HG02798 (cell line): ENCODE measurements around the gene IFI27L1.
"Not testable (repeated sequence)": the region's sequence is repeated elsewhere in the genome, so short reads cannot be mapped to it uniquely, and the experiment has no call there.

Experiments used
- ATAC-seq: cut with Tn5 transposase; IDR thresholded peaks from one replicate; pipeline ENCODE4 v1.9.1; 2021; ENCODE audit warnings: mild to moderate bottlenecking; ENCODE audit not compliant: unreplicated experiment, poor library complexity

Gene IFI27L1

DNA sequence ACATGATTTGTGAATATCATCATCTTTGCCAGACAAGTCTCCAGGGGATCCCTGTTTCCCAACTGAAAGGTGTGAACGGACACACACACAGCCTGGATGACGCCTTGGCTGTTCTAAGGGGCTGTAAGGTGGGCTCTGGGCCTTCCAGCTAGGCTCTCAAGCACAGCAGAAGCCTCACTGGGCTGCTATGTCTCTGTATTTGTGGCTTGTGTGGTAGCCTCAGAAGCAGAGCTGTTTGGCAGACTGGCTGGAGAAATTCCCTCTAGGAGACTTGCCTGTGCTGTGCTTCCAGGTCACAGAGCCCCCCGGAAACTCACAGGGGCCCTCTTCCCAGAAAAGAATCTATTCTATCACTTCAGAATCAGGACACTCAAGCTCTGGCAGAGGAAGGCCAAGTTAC is 33.5 kb upstream of the IFI27L1 start:
- ATAC-seq = no peak

- no peak for ATAC-seq
Measured at GRCh38 chr14:94048691-94049624, 32.2 kb upstream of the IFI27L1 start.

DNA sequence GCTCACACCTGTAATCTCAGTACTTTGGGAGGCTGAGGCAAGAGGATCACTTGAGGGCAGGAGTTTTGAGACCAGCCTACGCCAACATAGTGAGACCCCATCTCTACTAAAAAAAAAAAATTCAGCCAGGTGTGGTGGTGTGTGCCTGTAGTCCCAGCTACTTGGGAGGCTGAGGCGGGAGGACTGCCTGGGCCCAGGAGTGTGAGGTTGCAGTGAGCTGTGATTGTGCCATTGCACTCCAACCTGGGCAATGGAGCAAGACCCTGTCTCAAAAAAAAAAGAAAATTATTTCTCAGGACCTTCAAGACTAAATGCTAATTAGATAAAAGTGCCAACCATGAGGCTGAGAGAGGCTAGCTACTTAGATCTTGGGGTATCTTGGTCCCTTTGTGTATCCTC is 31.5 kb upstream of the IFI27L1 start:
- no peak for ATAC-seq

GRCh38 chr14:94050231-94050880 is 30.8 kb upstream of the IFI27L1 start:
- no peak for ATAC-seq

- no peak for ATAC-seq
Measured at GRCh38 chr14:94051115-94051514, 30.0 kb upstream of the IFI27L1 start.

DNA sequence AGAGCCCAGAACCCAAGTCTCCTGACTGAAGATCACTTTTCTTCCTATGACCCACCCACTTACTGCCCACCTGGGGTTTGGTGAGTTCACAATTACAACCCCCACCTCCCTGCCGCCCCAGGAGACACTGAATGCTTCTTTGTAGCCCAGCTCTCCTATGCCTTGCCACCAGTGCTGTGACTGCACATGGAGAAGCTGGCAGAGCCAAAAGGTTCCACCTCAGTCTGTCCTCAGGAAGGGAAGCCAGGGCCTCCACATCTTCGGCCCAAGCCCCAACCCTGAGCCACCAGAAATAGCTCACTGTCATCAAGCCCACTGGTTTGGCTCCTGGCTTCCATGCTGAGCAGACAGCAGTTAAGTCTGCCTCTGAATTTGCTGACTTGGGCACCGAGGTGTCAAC is 29.3 kb upstream of the IFI27L1 start:
- no peak for ATAC-seq

DNA sequence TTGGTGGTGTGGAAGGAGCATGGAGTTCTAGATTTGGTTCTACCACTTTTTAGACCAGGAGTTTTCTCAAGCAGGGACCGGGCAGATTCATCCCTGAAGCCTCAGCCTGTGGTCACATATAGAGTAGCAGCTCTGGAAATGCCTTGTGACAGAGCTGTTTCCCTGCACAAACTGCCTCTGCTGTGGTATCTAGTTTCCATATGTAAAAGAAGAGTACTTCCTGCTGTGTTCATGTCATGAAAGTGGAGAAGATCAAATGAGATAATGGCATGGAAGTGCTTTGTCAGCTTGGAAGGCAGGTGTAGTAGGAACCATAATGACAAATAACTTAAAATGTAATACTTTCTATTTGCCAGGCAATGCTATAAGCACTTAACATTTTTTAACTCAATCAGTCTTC is 28.9 kb upstream of the IFI27L1 start:
- ATAC-seq = no peak

GRCh38 chr14:94052662-94053061 is 28.4 kb upstream of the IFI27L1 start:
- ATAC-seq = no peak

GRCh38 chr14:94054401-94054800 is 26.7 kb upstream of the IFI27L1 start:
- ATAC-seq = no peak

DNA sequence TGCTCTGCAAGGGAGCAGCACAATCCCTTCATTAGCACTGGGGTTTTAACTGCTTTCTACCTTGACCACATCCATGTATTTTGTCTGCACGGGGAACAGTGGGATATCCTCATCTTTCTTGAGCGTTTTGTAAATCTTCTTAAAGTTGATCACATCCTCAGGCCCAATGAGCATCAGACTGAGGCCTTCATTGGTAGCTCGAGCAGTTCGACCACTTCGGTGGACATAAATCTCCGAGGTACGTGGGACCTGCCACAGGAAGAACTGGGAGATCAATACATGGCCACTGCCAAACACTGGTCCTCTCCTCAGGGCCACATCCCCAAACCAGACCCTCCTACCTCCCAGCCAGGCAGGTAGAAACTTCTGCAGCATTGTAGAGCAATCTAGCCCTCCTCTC is 26.2 kb upstream of the IFI27L1 start:
- no peak for ATAC-seq

- peak; percentile 87 for ATAC-seq
Measured at GRCh38 chr14:94056579-94057308, 24.4 kb upstream of the IFI27L1 start.

DNA sequence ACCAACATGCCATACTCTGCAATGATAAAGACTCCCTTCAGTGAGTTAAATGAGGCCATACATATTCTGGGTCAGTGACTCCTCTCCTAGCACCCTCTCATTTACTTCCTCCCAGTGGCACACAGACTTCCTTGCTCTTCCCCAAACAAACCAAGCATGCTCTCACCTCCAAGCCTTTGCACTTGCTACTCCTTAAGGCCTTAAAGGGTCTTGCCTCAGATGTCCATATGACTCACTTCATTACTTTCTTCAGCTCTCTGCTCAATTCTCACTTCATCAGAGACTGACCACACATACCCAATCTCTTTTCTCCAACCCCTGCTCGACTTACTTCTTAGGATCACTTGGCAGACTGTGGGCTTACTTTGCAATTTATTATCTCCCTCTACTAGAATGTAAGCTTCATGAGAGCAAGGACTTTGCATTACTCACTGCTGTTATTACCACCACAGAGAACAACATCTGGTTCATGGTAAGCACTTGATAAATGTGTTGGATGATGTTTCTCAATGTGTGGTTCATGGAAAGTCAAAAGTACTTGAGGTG is 22.9 kb upstream of the IFI27L1 start:
- ATAC-seq = no peak

DNA sequence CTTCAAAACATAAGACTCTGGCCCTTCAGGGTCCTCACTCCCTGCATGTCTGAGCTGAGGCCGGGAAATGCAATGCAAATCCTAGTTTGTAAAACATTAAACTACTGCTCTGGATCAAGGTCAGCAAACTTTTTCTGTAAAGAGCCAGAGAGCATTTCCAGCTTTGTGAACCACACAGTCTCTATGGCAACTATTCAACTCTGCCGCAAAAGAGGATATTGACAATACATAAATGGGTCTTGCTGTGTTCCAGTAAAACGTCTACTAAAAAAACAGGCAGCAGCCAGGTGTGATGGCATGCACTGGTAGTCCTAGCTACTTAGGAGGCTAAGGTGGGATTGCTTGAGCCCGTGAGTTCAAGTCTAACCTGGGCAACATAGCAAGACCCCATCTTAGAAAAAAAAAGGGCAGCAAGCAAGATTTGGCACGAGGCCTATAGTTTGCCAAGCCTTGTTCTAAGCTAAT is 22.4 kb upstream of the IFI27L1 start:
- no peak for ATAC-seq

GRCh38 chr14:94059998-94060397 is 21.1 kb upstream of the IFI27L1 start:
- no peak for ATAC-seq

DNA sequence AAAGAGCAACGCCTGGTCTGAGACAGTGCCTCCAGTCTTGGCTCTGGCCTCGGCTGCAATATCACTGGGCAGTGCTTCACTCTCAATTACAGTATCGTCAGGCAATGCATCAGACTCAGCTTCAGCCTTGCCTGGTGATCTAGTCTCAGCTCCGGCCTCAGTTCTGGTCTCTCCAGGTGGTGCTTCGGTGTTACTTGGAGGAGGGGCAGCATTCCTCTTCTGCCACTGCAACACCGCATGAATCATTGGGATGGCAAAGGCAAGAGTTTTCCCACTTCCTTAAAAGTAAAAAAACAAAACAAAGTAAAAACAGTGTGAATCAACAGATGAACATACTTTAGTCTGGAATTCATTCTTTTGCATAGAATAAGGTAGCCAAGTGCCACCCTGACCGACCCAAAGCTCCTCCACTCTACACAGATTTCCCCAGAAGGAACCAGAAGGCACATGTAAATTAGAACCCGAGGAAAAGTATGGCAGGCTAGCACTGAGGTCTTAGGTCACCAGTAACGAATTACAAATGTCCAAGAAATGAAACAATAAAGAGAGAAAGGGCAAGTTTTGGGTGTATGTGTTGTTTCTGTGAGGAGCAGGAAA is 18.7 kb upstream of the IFI27L1 start:
- no peak for ATAC-seq

DNA sequence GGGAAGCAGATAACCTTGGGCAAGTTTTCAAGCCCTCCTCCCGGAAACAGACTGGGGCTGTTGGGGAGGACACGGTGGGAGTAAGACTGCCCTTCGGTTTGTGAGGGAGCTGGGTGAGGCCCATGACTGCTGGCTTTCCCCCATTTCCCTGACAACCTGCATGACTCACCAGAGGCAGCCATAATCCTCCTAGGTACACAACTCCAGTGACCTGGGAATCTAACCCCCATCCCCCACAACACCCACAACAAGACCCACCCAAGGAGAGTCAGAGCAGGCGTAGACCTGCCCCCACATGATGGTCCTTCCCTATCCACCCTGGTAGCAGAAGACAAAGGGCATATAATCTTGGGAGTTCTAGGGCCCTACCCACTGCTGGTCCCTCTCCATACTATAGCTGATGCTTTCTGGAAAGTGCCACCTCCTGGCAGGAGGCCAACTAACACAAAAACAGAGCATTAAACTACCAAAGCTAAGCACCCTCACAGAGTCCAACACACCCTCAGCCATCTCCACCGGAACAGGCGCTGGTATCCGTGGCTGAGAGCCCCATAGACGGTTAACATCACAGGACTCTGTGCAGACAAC is 14.9 kb upstream of the IFI27L1 start:
- ATAC-seq = no peak

DNA sequence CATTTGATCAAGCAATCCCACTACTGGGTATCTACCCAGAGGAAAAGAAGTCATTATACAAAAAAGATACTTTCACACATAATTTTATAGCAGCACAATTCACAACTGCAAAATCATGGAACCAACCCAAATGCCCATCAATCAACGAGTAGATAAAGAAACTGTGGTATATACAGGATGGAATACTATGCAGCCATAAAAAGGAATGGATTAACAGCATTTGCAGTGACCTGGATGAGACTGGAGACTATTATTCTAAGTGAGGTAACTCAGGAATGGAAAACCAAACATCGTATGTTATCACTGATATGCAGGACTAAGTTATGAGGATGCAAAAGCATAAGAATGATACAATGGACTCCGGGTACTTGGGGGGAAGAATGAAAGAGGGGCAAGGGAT is 9.0 kb upstream of the IFI27L1 start:
- ATAC-seq = not testable (repeated sequence)

DNA sequence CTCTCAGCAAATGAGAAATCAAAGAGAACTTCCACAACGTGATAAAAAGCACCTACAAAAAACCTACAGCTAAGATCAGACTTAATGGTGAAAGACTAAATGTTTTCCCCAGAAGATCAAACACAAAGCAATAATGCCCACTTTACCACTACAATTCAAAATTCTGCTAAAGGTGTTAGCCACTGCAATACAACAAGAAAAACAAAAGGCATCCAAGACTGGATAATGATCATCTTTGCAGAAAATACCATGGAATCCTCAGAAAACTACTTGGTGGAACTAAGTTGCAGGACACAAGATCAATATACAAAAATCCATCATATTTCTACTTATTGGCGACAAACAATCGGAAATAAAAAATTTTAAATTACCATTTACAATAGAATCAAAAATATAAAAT is 6.6 kb upstream of the IFI27L1 start:
- ATAC-seq = no peak

DNA sequence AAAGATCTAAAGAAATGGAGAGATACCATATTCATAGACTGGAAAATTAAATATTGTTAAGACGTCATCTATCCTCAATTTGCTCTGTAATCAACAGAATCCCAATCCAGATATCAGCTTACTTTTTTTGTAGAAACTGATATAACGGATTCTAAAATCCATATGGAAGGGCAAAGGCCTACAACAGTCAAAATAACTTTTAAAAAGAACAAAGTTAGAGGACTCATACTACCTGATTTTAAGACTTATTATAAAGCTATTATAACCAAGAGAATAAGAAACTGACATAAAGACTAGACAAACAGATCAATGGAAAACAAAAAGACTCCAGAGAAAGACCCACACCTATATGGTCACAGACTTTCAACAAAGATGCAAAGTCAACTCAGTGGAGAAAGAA is 6.1 kb upstream of the IFI27L1 start:
- no peak for ATAC-seq
